Measurements from ENCODE around the gene SRPK3.

The SRPK3 gene

GRCh38 chrX:153832728-153833127 lies 51.9 kb downstream of the SRPK3 start:
- no peak for TF ChIP-seq CTCF (IDR thresholded peaks at IDR 0.05; ENCODE audit: extremely low read depth, missing control alignments)
- no peak for DNase-seq (ENCODE audit: low spot score)
